Vein endothelial cell (primary cell): ENCODE data around the gene GPR35. TPM values are rescaled to one million over a fixed set of nuclear protein-coding genes. Genes with fewer than 3 reads are reported as not detected.

ENCODE experiments used
- small RNA-seq: library from RNA; depleted of rRNA; stranded (forward); fragments of <200 nt; gene quantifications from one replicate; pipeline ENCODE3, GENCODE V24; 2012
- total RNA-seq: library from RNA; depleted of rRNA; stranded (reverse); fragments of >200 nt; gene quantifications from 2 replicates; pipeline ENCODE4 v1.2.3, GENCODE V29; 2012

Gene GPR35
- total RNA-seq: 0.19 and 0.33 TPM in 2 replicates

DNA sequence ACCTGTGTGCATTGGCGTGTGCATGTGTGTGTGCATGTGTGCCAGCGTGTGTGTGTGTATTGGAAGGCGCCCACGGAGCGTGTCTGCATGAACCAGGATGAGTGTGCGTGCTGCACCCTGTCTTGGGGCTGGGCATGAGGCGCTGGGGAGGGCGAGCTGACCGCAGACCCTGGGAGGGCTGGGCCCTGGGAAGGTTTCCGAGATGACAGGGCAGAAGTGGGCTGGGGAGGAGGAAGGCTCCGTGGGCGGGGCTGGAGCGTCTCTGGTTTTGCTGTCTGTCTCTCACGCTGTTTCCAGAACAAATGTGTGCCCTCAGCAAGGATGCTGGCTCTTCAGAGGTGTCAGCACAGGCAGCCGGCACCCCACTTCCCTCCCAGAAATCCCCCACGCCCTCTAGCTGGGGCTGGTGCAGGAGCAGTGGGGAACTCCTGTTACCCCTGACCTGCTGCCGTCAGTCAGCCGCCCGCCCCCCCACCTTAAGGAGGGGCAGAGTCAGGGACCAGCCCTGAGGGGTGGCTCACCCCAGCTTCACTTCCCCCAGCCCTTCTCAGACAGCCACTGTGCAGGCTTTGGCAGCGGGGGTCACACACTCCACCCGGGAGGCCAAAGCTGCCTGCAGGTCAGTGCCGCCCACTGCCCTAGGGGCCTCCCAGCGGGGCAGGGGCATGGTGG is at the start of gene GPR35:
Gene GPR35 (plus strand): TSS at position 531 of the 672 bp plus-strand sequence. CDS start 4,473 bp downstream, outside the sequence.

GRCh38 chr2:240586198-240586918 is 38.9 kb upstream of the GPR35 start, which contains the start of gene CAPN10:
Gene CAPN10, plus strand, starts transcription at chr2:240586734. Its CDS starts 178 bp downstream, at chr2:240586912.

Small RNA genes lying within 50 kb of the gene (small RNA-seq; reads per million reads assigned to genes)
- gene AC011298.3: not detected

Other genes with a start within 250 kb of the GPR35 start
- 21.9 and 22.4 TPM in 2 replicates for gene GPC1, start 189.8 kb upstream of the GPR35 start, total RNA-seq
- 8.8 and 9.4 TPM in 2 replicates for gene ANKMY1, start 67.5 kb upstream of the GPR35 start, total RNA-seq
- gene DUSP28, start 65.1 kb upstream of the GPR35 start, total RNA-seq: 2.6 and 2.9 TPM in 2 replicates
- 27.5 and 29.4 TPM in 2 replicates for gene RNPEPL1, start 57.0 kb upstream of the GPR35 start, total RNA-seq
- gene CAPN10, start 38.7 kb upstream of the GPR35 start, total RNA-seq: 26.6 and 27.4 TPM in 2 replicates
- not detected in 2 replicates for gene AQP12B, start 57.4 kb downstream of the GPR35 start, total RNA-seq
- not detected in 2 replicates for gene AQP12A, start 66.4 kb downstream of the GPR35 start, total RNA-seq
- gene KIF1A, start 194.7 kb downstream of the GPR35 start, total RNA-seq: under 0.01 TPM in 1 of 2 replicates, not detected in the other
- gene AGXT, start 243.3 kb downstream of the GPR35 start, total RNA-seq: not detected in 2 replicates